LHCN-M2 (cell line): ENCODE measurements around the gene SLC37A3. TPM values are rescaled to one million over a fixed set of nuclear protein-coding genes. Genes with fewer than 3 reads are reported as not detected.
A peak's percentile ranks its signal among the peaks of the same experiment; 100 is the strongest.
"Not testable (repeated sequence)": the region's sequence is repeated elsewhere in the genome, so short reads cannot be mapped to it uniquely, and the experiment has no call there.

Experiments used
- DNase-seq: peaks from one replicate; pipeline ENCODE4 v3.0.0-alpha.2; 2012; ENCODE audit warnings: low read depth
- total RNA-seq: library from RNA; depleted of rRNA; stranded (reverse); fragments of >200 nt; gene quantifications from 2 replicates; pipeline ENCODE4 v1.2.3, GENCODE V29; 2014; rRNA removed

SLC37A3 gene
- total RNA-seq, 1 experiment from 2014 or later, result 47.6 TPM

GRCh38 chr7:140312141-140312846 is 86.0 kb downstream of the SLC37A3 start:
- no peak for DNase-seq

GRCh38 chr7:140311128-140311527 is 87.2 kb downstream of the SLC37A3 start:
- DNase-seq, result not testable (repeated sequence)

- DNase-seq, result peak; percentile 25
Measured at GRCh38 chr7:140310337-140311002, 87.9 kb downstream of the SLC37A3 start.

GRCh38 chr7:140308060-140308459 is 90.3 kb downstream of the SLC37A3 start:
- DNase-seq, result no peak

- peak; percentile 37 for DNase-seq
Measured at GRCh38 chr7:140304191-140304799, 94.0 kb downstream of the SLC37A3 start.

GRCh38 chr7:140300243-140301136 is 97.8 kb downstream of the SLC37A3 start:
- no peak for DNase-seq

- no peak for DNase-seq
Measured at GRCh38 chr7:140298213-140298612, 100.1 kb downstream of the SLC37A3 start.

GRCh38 chr7:140297192-140297591 is 101.1 kb downstream of the SLC37A3 start:
- DNase-seq, result no peak

GRCh38 chr7:140295224-140295738 is 103.0 kb downstream of the SLC37A3 start:
- no peak for DNase-seq

- DNase-seq, result no peak
Measured at GRCh38 chr7:140294454-140294853, 103.9 kb downstream of the SLC37A3 start.

- no peak for DNase-seq
Measured at GRCh38 chr7:140292438-140292837, 105.9 kb downstream of the SLC37A3 start.

- DNase-seq, result no peak
Measured at GRCh38 chr7:140289804-140290203, 108.5 kb downstream of the SLC37A3 start.

GRCh38 chr7:140287988-140288387 is 110.3 kb downstream of the SLC37A3 start:
- no peak for DNase-seq

GRCh38 chr7:140285938-140286337 is 112.4 kb downstream of the SLC37A3 start:
- no peak for DNase-seq

GRCh38 chr7:140284062-140284461 is 114.3 kb downstream of the SLC37A3 start:
- no peak for DNase-seq

Other genes starting within 250 kb of the SLC37A3 start
- 1.1 and 2.1 TPM in 2 replicates for gene KDM7A, start 221.5 kb downstream of the SLC37A3 start, total RNA-seq
- not detected in 2 replicates for gene RAB19, start 5.5 kb upstream of the SLC37A3 start, total RNA-seq
- 52.1 and 56.4 TPM in 2 replicates for gene MKRN1, start 81.0 kb upstream of the SLC37A3 start, total RNA-seq
- not detected in 2 replicates for gene DENND2A, start 242.3 kb upstream of the SLC37A3 start, total RNA-seq